GF-D8 (cell line): ENCODE measurements around the gene SF3B4.
"Not testable (repeated sequence)": the region's sequence is repeated elsewhere in the genome, so short reads cannot be mapped to it uniquely, and the experiment has no call there.

ENCODE experiments used
- DNase-seq: peaks from one replicate; lab custom pipeline; 2025; lab: John Stamatoyannopoulos, UW

SF3B4 gene

DNA sequence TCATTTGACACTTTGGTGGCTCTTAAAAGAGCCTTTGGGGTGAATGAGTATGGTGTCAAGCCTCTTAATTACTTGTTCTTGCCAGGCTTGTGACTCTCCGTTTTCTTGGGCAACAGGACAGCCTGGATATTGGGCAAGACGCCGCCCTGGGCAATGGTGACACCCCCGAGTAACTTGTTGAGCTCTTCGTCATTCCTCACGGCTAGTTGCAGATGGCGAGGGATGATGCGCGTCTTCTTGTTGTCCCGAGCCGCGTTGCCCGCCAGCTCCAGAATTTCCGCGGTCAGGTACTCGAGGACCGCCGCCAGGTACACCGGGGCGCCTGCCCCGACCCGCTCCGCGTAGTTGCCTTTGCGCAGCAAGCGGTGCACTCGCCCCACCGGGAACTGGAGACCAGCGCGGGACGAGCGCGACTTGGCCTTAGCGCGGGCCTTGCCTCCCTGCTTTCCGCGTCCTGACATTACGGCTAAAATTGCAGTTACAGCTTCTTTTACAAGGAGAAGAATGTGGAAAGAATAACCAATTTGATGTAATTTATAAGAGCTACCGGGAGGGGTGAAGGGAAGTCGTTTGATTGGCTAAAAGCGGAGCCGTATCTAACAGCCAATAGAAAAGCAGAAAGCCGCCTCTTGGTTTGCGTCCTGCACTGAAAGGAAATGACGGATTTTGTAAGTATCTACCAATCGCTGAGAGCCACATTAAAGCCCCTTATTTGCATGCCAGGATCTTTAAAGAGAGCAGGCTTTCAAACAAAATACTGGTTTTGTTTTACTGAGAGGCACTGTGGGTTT is 40.0 kb downstream of the SF3B4 start:
- peak; percentile 97 for DNase-seq

DNA sequence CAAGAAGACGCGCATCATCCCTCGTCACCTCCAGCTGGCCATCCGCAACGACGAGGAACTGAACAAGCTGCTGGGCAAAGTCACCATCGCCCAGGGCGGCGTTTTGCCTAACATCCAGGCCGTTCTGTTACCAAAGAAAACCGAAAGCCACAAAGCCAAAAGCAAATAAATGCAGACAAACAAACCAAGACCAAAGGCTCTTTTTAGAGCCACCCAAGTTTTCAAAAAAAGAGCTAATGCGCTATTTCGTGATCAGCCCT is 40.5 kb downstream of the SF3B4 start:
- DNase-seq = not testable (repeated sequence)

DNA sequence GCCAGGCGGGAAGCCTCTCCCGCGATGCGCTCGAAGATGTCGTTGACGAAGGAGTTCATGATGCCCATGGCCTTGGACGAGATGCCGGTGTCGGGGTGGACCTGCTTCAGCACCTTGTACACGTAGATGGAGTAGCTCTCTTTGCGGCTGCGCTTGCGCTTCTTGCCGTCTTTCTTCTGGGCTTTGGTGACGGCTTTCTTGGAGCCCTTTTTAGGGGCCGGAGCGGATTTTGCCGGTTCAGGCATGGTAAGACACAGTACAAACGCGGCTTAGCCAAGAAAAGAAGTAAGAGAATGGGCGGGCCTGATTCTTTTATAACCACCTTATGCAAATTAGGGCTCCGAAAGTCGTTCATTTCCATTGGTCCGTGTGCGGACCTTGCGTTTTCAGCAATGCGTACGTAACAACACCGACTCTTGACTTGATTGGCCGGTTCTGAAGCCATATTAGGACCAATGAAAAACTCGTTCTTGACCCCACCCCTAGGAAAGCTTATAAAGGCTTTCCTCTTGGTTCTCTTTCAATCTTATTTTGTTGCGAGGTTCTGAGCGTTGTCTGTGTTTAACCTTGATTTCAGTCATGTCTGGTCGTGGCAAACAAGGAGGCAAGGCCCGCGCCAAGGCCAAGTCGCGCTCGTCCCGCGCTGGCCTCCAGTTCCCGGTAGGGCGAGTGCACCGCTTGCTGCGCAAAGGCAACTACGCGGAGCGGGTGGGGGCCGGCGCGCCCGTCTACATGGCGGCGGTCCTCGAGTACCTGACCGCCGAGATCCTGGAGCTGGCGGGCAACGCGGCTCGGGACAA is 41.0 kb downstream of the SF3B4 start:
- peak; percentile 97 for DNase-seq

DNA sequence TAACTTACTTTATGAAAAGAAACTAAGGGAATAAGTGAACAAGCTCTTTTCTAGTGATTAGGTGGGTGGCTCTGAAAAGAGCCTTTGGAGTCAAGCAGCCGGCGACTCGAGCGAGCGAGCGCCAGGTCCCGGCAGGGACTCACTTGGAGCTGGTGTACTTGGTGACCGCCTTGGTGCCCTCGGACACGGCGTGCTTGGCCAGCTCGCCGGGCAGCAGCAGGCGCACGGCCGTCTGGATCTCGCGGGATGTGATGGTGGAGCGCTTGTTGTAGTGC is 41.5 kb downstream of the SF3B4 start:
- not testable (repeated sequence) for DNase-seq

DNA sequence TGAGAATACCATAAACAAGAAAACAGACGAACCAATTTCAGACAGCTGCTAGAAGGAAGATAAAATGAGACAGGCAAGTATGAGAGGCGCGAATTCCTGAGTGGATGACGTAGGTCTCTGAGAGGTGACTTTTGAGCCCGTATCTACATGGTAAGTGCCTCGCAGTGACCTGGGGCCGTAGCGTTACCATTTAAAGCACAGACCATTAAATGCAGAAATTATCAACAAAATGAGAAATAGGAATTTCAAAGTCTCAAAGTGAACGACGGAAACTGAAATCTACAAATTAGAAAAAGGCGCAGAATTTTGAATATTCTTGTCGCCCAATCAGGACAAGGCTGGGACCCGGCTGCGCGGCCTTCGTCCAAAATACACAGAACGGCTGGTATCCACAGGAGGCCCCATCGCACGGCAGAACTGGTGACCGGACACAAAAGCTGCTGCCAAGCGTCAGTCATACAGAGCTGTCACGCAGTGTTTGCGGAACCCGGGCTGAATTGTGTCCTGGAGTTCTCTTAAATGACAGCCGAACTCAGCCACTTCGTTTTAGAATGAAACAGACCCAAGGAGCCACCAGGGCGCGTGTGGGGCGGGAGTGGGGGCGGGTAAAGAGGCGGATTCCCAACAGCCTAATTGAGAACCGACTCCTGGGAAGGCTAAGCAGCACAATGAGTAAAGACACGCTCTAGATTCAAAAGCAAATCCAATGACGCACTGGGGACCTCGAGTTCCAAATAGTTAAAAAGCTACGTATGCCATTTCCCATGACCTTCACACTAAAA is 42.1 kb downstream of the SF3B4 start:
- peak; percentile 42 for DNase-seq

DNA sequence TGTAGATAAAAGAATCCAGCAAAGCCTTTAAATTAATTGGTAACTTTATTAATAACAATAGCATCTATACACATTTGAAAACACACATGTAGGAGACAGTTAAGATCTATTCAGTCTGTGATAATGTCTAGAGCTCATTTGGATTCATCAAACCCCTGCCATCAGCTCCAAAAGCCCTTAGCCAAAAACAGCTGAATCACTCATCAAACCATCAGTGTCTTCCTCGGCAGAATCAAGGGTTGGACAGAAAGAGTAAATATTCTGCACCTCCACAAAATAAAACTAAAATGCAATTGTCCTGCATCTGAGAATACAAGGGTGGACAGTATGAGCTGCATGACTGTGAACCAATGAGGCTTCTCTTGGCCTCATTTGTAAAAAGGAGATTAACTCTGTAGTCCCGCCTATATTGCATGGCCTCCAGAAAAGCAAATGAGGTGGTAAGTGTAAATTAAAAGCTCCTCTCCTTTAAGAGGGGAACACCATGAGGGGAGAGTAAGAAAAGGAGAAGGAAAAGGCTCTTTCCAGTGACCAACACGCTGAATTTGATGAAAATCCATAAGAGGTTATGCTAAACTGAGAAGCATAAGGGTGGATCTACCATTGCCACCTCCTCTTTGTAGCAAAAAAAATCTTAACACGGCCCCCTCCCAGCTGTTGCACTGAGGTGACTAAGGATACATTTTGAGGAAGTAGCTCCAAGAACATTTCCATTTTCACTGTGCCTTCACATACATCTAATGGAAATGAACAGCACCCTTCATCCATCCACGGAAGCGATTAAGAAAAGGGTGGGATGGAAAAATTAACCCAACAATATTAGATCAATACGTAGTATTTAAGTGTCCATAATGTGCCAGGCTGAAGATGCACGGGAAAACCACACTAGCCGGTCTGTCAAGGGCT is 42.9 kb downstream of the SF3B4 start:
- peak; percentile 55 for DNase-seq

DNA sequence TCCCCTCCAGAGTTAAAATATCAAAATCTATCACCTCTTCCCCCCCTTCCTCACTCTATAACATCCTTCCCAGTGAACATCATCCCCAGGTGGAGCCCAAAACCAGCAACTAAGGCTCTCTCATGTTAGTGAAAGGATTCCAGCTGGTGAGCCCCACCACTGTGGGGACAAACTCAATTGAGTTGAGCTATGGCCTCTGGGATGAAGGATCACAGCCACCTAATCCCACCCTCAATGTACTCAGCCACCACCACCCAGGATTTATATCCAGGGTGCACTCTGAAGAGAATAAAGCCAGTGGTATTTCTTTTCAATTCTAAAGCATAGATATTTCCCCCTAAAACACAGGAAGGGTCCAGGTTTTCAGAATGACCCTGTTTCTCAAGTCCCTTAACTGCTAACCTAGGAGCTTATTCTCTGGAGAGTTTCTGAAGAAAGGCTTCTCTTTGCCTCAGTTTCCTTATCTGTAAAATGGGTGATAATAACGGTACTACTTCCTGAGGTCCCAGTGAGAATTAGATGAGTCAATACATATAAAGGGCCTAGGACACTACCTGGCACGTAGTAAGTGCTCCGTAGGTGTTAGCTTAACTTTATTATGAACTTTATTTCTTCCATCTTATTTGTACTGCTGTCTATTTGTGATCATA is 43.9 kb downstream of the SF3B4 start:
- DNase-seq = no peak

DNA sequence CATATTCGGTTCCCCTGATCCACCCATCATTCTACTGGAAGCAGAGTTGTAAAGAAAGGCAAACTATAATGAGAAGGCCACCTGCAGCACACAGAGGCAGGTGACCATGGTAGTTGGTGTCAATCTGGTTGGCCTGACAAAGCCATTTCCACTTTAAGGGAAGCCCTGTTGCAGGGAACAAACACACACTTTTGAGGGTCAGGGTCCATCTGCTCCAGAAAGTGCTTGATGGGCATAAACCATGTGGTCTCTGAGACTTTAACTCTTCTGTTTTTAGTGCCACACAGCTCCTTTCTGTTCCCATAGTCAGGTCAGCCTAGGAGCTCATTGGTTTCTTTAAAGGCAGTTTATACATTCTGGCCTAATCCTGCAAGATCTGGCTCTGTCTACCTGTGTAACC is 45.7 kb downstream of the SF3B4 start:
- no peak for DNase-seq

DNA sequence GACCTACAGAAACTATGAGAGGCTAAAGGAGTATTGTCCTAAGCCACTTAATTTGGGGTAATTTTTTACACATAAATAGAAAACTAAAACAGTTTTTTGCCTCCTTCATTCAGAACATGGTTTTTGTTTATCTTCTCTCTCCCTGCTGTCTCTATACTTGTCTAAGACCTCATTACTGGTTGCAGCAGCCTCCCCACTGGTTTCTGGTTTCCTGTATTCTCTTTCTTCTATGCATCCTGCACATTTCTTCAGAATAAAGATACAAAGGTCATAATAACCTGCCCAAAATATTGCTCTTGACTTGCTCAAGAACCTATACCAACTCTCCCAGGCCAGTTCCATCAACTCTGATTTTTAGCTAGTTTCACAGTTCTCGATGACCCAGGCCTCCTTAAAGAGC is 48.0 kb downstream of the SF3B4 start:
- no peak for DNase-seq

DNA sequence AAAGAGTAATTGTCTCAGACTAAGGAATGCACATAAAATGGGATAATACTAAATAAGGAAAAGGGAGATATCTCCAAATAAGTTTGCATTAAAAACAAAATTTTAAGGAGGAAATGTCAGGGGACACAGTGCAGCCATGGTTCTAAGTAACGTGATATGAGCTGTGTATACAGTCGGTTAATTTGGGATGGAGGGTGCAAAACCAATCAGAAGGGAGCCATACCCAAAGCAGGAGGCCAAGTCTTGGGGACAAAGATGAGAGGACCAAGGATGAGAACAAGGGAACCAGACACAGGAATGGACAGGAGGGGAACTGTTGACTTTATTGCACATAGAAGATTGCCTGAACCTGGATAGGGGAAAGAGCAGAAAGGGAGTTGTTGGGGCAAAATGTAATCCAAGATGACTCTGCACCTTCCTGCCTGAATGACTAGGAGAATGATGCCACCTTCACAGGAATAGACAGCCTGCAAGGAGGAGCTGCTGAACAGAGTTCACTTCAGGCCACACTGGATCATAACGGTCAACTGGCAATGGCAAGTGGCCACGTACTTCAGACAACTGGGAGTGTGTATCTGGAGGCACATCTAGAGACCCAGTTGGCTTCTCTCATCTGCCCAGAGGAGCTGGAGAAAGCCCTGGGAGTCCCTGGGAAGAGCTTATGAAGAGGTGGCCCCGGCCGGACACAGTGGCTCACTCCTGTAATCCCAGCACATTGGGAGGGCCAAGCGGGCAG is 50.2 kb downstream of the SF3B4 start:
- no peak for DNase-seq
